GM12801 (cell line): Measurements from ENCODE around the gene FBP2.

Experiments used
- TF ChIP-seq, protein P1 (sequence below): IDR thresholded peaks from one replicate; pipeline ENCODE4 v1.5.1; 2011; ENCODE audit warnings: control low read depth; ENCODE audit not compliant: insufficient read length; ENCODE audit errors: extremely low read depth

Gene FBP2

DNA sequence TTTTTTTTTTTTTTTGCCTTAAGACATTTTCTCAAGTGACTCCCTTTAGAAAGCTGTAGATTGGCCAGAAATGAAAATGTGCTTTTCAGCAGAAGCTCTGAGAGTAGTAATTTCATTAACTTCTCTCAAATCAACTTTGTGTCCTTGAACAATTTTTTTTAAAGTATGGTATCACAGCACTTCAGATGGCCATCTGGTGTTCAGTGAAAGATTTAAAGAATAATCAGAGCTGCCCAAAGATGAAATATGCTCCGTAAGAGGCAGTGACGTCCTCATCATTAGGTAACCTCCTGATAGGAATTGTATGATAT, 81.7 kb downstream of the FBP2 start:
- TF ChIP-seq, protein P1, sequence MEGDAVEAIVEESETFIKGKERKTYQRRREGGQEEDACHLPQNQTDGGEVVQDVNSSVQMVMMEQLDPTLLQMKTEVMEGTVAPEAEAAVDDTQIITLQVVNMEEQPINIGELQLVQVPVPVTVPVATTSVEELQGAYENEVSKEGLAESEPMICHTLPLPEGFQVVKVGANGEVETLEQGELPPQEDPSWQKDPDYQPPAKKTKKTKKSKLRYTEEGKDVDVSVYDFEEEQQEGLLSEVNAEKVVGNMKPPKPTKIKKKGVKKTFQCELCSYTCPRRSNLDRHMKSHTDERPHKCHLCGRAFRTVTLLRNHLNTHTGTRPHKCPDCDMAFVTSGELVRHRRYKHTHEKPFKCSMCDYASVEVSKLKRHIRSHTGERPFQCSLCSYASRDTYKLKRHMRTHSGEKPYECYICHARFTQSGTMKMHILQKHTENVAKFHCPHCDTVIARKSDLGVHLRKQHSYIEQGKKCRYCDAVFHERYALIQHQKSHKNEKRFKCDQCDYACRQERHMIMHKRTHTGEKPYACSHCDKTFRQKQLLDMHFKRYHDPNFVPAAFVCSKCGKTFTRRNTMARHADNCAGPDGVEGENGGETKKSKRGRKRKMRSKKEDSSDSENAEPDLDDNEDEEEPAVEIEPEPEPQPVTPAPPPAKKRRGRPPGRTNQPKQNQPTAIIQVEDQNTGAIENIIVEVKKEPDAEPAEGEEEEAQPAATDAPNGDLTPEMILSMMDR = no peak

DNA sequence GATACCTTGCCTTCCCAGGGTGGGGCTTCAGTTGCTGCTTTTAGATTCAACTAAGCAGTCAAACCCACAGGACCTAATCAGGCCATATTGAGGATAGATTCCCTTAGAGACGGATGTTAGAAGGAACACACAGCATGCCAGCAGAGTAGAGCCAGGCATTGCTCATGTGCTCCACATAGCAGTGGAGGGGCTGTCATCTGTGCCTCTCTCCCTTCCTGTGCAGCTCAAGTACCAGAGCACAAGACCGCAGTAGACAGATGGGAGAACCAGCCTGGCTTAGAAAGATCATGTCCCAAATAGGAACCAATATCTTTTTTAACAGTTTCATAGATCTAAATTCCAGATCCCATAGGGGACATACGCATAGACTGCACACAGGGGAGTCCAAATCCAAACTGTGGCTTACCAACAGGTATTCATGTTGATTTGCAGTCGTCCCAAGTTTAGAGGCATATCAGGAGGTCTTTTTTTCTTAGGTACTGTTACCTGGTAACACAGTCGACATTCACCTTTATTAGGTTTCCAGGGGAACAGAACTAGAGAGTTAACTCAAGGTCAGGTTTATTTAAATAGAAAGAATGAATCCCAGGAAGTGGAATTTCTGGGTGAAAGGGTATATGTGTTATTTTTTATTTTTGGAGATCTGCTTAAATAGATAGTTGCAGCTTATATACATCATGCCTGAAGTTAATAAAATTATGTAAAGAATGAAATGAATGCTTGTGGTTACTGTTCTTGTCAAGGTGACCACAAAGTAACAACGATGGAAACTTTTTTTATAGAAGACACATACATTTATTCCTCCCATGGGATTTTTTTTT, 82.3 kb downstream of the FBP2 start:
- TF ChIP-seq, protein P1 = no peak
